GM06990 (cell line): ENCODE data around the gene COL23A1.
A peak's percentile ranks its signal among the peaks of the same experiment; 100 is the strongest.

Experiments used
- DNase-seq: peaks from one replicate; pipeline ENCODE4 v3.0.0-alpha.2; 2011; ENCODE audit not compliant: insufficient read length; ENCODE audit errors: extremely low read depth
- H3K27me3 ChIP-seq: replicated peaks from 2 replicates; pipeline ENCODE4 v1.6.0; 2011; ENCODE audit warnings: low read length; ENCODE audit not compliant: control insufficient read depth, insufficient read depth
- H3K36me3 ChIP-seq: 2 replicates; pipeline ENCODE4 v1.5.1; 2011; ENCODE audit warnings: low read length; ENCODE audit not compliant: control insufficient read depth, insufficient read depth
- H3K4me3 ChIP-seq: replicated peaks from 2 replicates; pipeline ENCODE4 v1.5.1; 2011; ENCODE audit warnings: low read depth, mild to moderate bottlenecking, control low read depth, low read length
- TF ChIP-seq, protein P1 (sequence below): IDR thresholded peaks from 2 replicates; pipeline ENCODE4 v1.5.1; 2011; ENCODE audit warnings: low read length, control low read depth, mild to moderate bottlenecking, inconsistent platforms; ENCODE audit not compliant: insufficient read depth, poor library complexity, severe bottlenecking

Gene COL23A1

DNA sequence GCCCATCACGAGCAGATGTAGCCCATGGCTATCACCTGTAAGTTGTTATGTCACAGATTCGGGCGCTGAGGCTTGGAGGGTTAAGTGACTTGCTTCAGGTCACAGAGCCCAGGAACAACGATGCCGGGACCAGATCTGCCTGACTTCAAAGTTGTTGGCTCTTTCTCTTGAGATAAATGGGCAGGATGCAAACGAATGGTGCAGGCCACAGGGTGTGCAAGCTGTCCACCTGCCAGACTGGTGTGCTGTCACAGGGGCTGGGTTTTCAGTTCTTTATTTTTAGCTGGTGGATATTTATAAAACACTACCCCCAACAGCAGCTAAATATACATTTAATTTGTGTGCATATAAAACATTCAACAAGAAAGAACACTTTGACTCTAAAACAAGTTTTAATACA lies 339.9 kb downstream of the COL23A1 start:
- Histone ChIP-seq H3K36me3 (no peaks in the 10 kb centered on the region), H3K4me3 (no peak overlapping the region), H3K27me3 (no peaks in the 10 kb centered on the region)
- no peak for DNase-seq
- TF ChIP-seq, protein P1, sequence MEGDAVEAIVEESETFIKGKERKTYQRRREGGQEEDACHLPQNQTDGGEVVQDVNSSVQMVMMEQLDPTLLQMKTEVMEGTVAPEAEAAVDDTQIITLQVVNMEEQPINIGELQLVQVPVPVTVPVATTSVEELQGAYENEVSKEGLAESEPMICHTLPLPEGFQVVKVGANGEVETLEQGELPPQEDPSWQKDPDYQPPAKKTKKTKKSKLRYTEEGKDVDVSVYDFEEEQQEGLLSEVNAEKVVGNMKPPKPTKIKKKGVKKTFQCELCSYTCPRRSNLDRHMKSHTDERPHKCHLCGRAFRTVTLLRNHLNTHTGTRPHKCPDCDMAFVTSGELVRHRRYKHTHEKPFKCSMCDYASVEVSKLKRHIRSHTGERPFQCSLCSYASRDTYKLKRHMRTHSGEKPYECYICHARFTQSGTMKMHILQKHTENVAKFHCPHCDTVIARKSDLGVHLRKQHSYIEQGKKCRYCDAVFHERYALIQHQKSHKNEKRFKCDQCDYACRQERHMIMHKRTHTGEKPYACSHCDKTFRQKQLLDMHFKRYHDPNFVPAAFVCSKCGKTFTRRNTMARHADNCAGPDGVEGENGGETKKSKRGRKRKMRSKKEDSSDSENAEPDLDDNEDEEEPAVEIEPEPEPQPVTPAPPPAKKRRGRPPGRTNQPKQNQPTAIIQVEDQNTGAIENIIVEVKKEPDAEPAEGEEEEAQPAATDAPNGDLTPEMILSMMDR = no peak

DNA sequence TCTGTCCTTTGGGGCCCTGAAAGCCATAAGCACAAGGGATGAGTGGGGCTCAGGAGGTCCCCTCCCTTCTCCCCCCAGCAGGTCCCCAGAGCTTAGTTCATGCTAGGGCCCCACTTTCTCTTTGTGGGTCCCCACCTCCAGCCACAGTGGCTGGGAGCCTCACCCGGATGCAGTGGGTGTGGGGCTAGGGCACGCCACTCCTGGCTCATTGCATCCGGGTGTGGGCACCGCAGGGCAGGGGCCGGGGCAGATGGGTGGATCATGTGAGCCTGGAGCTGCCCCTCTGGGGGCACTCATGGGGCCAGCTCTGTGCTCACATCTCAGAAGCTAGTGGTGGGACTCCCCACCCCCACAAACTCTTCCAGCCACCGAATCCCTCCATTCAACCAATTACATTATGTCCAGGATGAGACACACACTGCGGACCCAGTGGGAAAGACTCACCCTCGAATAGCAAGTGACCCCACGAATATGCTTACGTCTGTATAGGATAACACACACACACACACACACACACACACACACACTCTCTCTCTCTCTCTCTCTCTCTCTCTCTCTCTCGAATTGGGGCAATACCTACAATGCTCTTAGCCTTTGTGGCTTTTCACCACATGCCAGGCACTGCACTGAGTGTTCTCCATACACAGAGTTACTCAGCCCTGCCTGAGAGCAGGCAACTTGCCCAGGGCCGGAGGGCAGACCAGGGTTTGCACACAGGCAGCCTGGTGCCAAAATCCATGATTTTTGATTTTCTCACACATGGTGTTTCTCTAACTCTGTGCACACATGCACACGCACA lies 340.8 kb downstream of the COL23A1 start:
- no peaks in the 10 kb centered on the region for H3K27me3 ChIP-seq
- no peak for DNase-seq
- H3K4me3 ChIP-seq = no peak overlapping the region
- H3K36me3 ChIP-seq = no peaks in the 10 kb centered on the region
- TF ChIP-seq, protein P1 = no peak

DNA sequence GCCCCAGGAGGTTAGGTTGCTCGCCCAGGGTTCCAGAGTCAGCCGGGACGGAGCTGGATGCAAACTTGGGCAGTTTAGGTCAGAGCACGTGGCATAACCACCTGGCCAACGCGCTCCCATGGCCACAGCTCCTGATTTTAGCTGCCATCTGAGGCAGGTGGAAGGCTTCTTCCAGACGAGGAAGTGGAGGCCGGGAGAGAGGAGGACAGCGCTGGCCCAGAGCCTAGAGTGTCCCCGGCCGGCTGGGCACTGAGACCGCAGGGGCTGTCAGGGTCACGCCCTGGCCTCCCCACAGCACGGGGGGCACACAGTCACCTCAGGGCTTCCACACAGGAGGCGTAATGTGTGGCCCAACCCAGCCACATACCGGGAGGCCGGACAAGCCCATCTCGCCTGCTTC lies 341.4 kb downstream of the COL23A1 start:
- TF ChIP-seq, protein P1 = no peak
- no peak overlapping the region for H3K4me3 ChIP-seq
- H3K36me3 ChIP-seq = no peaks in the 10 kb centered on the region

DNA sequence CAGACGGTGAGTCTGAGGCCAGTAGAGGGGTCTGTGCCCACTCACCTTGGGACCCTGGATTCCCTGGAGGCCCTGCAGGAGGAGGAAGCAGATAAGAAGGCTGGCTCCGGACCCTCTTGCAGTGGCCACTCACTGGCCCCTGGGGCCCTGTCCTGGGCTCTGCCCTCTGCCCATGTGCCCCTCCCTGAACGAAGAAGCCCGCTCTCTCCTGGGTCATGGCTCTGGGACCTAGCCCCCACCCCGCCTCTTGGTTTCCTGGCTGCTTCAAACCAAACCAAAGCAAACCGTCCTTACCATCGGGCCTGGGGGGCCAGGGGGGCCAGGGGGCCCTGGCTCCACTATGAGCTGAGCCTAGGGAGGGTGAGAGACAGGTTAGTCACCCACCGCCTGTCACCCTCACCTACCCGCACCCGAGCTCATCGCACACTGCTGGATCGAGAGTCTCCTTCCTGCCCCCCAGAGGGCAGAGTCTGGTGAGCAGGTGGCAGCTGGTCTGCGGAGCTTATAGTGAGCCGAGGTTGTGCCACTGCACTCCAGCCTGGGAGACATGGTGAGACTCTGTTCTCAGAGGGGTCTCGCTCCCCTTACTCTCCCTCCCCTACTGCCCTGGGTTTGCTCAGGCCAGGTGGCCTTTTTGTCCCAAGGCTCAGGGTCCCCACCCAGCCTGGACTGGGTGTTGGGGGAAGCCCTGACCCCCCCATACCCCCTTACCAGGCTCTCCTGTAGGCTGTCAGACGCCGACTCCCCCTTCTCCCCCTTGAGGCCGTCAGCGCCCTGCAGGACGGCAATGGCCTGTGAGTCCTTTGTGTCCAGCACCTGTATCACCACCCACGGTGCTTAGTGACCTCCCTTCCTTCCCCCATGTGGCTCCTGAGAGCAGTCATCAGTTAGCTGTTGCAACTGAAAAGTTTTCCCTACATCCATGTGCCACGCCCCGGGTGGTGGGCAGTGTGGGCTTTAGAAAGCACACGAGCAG lies 342.4 kb downstream of the COL23A1 start:
- DNase-seq = no peak
- TF ChIP-seq, protein P1 = peak; percentile 11
- H3K27me3 ChIP-seq = no peaks in the 10 kb centered on the region
- no peak overlapping the region for H3K4me3 ChIP-seq
- H3K36me3 ChIP-seq = no peaks in the 10 kb centered on the region

More for the DNA sequence above, 341.4 kb downstream of the COL23A1 start:
- no peaks in the 10 kb centered on the region for H3K27me3 ChIP-seq
- DNase-seq = no peak

DNA sequence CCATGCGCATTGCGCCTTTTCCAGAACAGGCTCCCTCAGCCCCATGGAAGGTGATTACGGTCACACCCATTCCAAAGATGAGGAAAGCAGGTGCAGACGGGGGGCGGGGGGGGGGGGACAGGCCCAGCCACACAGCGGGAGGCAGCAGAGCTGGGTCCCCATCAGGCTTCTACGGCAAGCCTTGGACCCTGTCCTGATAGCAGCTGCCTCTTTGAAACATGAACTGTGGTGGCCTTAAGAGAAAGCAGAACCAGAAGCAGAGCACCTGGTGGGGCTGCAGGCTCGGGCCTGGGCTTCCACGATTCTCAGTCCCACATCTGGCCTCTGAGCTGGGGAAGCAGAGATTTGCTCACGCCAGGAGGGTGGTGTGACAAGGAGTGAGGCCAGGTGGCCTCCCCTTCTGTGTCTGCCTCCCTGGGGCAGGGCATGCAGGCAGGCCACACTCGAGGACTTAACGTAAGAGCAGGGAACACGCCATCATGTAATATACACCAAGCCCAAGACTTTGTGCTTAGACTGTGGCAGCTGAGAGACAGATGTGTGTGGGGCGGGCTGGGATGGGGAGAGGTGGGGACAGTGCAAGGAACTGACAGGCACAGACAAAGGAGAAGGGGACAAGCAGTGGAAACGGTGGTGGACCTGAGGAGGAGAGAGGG lies 343.4 kb downstream of the COL23A1 start:
- Histone ChIP-seq H3K4me3 (no peak overlapping the region), H3K27me3 (no peaks in the 10 kb centered on the region), H3K36me3 (no peaks in the 10 kb centered on the region)
- TF ChIP-seq, protein P1 = no peak
- DNase-seq = no peak
